HL-60 (cell line): ENCODE data around the gene SEPTIN1.

Source experiments
- DNase-seq, 2 experiments: peaks; one replicate each; pipeline ENCODE4 v3.0.0-alpha.2; 2010 to 2020; ENCODE audit warnings: low read depth in 1 of 2, low spot score in 1 of 2
- H3K27ac ChIP-seq: fragments of 250-450 bp; sonication (Bioruptor Pico); replicated peaks from 2 replicates; pipeline ENCODE4 v1.5.1; 2020; ENCODE audit warnings: mild to moderate bottlenecking, moderate library complexity
- H3K27me3 ChIP-seq: fragments of 250-450 bp; sonication (Bioruptor Pico); 2 replicates; pipeline ENCODE4 v1.5.1; 2021; ENCODE audit warnings: mild to moderate bottlenecking, moderate library complexity; ENCODE audit not compliant: insufficient read depth, poor library complexity, severe bottlenecking
- H3K4me3 ChIP-seq: replicated peaks from 2 replicates; pipeline ENCODE4 v1.5.1; 2011; ENCODE audit warnings: mild to moderate bottlenecking, control low read depth, low read length; ENCODE audit not compliant: insufficient read depth
- GABPA ChIP-seq: IDR thresholded peaks from 2 replicates; pipeline ENCODE4 v1.6.1; 2012; ENCODE audit warnings: low read depth
- POLR2AphosphoS5 ChIP-seq: IDR thresholded peaks from 2 replicates; pipeline ENCODE4 v1.6.1; 2012; ENCODE audit warnings: low read depth
- SPI1 ChIP-seq: IDR thresholded peaks from 2 replicates; pipeline ENCODE4 v1.6.1; 2012; ENCODE audit warnings: low read depth, mild to moderate bottlenecking, borderline replicate concordance
- TF ChIP-seq, protein P1 (sequence below): IDR thresholded peaks from one replicate; pipeline ENCODE4 v1.5.1; 2011; ENCODE audit warnings: low read length, control low read depth, inconsistent platforms; ENCODE audit not compliant: insufficient read depth
- TF ChIP-seq, protein P2 (sequence below): IDR thresholded peaks from 2 replicates; pipeline ENCODE4 v1.6.1; 2012; ENCODE audit warnings: low read depth; ENCODE audit not compliant: insufficient replicate concordance

The SEPTIN1 gene

DNA sequence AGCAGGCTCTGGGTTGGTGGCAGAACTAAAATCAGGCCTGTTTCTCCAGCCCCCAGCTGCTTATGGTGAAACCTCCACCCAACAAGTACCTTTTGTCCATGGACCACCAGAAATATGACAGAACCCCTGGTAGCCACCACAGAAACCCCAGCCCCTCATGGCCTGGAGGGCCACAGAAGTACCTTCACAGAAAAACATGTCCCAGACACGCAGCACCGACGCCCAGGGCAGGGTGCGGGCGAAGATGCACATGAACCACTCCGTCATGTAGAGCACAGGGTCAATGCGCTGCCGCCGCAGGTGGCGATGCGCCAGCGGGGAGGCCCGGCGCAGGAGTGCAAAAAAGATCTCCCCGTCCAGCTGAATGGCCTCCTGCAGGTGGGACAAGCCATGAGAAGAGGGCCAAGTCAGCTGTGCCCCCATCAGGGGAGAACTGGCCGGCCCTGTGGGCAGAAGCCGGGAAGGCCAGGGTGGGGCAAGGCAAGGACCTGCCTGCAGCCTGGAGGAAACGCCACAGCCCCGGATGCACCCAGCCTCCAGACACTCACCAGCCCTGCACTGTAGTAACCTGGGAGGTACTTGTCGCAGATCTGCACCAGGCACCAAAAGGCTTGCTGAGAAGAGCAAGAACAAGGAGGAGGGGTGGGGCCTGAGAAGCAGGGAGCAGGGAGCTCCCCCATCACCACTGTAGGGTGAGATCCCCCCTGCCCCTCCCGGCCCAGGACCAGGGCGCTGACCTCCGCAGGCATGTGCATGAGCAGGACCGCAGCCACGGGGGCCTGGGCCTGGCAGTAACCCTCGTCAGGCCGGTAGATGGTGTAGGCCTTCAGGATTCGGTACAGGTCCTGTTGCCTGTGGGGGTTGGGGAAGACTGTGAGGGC is 23.1 kb downstream of the SEPTIN1 start:
- no peak overlapping the region for H3K27ac ChIP-seq
- no peaks in the 10 kb centered on the region for H3K27me3 ChIP-seq
- TF ChIP-seq, protein P1, sequence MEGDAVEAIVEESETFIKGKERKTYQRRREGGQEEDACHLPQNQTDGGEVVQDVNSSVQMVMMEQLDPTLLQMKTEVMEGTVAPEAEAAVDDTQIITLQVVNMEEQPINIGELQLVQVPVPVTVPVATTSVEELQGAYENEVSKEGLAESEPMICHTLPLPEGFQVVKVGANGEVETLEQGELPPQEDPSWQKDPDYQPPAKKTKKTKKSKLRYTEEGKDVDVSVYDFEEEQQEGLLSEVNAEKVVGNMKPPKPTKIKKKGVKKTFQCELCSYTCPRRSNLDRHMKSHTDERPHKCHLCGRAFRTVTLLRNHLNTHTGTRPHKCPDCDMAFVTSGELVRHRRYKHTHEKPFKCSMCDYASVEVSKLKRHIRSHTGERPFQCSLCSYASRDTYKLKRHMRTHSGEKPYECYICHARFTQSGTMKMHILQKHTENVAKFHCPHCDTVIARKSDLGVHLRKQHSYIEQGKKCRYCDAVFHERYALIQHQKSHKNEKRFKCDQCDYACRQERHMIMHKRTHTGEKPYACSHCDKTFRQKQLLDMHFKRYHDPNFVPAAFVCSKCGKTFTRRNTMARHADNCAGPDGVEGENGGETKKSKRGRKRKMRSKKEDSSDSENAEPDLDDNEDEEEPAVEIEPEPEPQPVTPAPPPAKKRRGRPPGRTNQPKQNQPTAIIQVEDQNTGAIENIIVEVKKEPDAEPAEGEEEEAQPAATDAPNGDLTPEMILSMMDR, result no peak
- TF ChIP-seq POLR2AphosphoS5, result no peak
- TF ChIP-seq, protein P2, sequence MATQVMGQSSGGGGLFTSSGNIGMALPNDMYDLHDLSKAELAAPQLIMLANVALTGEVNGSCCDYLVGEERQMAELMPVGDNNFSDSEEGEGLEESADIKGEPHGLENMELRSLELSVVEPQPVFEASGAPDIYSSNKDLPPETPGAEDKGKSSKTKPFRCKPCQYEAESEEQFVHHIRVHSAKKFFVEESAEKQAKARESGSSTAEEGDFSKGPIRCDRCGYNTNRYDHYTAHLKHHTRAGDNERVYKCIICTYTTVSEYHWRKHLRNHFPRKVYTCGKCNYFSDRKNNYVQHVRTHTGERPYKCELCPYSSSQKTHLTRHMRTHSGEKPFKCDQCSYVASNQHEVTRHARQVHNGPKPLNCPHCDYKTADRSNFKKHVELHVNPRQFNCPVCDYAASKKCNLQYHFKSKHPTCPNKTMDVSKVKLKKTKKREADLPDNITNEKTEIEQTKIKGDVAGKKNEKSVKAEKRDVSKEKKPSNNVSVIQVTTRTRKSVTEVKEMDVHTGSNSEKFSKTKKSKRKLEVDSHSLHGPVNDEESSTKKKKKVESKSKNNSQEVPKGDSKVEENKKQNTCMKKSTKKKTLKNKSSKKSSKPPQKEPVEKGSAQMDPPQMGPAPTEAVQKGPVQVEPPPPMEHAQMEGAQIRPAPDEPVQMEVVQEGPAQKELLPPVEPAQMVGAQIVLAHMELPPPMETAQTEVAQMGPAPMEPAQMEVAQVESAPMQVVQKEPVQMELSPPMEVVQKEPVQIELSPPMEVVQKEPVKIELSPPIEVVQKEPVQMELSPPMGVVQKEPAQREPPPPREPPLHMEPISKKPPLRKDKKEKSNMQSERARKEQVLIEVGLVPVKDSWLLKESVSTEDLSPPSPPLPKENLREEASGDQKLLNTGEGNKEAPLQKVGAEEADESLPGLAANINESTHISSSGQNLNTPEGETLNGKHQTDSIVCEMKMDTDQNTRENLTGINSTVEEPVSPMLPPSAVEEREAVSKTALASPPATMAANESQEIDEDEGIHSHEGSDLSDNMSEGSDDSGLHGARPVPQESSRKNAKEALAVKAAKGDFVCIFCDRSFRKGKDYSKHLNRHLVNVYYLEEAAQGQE, result no peak
- TF ChIP-seq SPI1, result no peak
- no peak for TF ChIP-seq GABPA
- no peak overlapping the region for H3K4me3 ChIP-seq
- DNase-seq, result no peak

DNA sequence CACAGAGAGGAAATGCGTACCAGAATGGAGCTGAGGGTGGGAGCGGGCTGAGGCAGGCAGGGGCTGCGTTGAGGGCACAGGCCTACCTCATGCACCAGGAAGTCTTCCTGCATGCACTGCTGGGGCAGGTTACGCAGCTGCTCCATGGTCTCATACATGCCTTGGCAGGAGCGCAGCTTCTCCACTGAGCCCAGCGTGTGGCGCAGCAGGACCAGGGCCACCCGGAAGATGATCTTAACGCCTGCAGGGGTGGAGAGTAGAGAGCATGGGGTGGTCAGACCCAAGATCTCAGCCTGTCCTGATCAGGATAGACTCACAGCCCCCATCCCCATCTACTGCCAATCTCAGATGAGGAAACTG is 23.8 kb downstream of the SEPTIN1 start:
- H3K27me3 ChIP-seq, result no peaks in the 10 kb centered on the region
- H3K27ac ChIP-seq, result no peak overlapping the region
- TF ChIP-seq, protein P2, result no peak
- TF ChIP-seq POLR2AphosphoS5, result no peak
- no peak for TF ChIP-seq GABPA
- TF ChIP-seq, protein P1, result no peak
- no peak for TF ChIP-seq SPI1
- no peak overlapping the region for H3K4me3 ChIP-seq
- DNase-seq, result no peak

DNA sequence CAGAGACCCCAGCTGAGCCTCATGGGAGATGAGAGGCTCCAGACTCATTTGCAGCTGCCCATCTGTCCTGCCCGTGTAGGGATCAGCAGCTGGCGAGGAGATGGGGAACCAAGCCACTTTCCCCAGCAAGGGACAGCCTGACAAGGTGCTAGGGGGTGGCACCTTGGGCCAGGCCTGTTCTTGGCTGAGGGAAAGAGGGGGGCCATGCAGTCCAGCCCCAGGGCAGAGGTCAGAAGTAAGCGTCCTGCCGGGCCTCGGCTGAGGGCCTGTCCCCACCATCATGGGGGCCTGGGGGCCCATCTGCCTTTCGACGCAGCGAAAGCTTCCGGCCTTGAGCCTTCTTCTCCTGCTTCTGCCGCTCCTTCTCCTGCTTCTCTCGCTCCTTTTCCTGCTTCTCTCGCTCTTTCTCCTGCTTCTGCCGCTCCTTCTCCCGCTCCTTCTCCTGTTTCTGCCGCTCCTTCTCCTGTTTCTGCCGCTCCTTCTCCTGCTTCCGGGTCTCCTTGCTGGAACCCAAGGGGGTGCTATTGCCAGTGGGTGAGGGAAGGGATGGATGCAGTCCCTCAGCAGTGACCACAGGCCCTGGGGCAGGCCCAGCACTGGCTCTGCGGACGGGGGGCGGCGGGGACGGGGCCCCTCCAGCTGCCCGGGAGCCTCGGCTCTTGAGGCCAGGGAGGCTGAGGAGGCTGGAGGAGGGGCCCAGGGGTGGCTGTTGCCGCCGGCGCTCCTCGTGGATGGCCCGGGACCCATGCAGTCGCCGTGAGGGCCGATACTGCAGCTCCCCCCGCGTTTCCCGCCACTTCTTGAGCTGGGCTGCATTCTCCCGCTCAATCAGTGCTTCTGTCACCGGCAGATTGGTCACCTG is 24.4 kb downstream of the SEPTIN1 start:
- no peak overlapping the region for H3K27ac ChIP-seq
- no peak overlapping the region for H3K4me3 ChIP-seq
- no peak for TF ChIP-seq GABPA
- TF ChIP-seq, protein P1, result no peak
- TF ChIP-seq SPI1, result no peak
- TF ChIP-seq, protein P2, result no peak
- TF ChIP-seq POLR2AphosphoS5, result no peak
- no peak for DNase-seq
- no peaks in the 10 kb centered on the region for H3K27me3 ChIP-seq
